HepG2 (cell line): ENCODE measurements around the gene HIPK2. TPM values are rescaled to one million over a fixed set of nuclear protein-coding genes. Genes with fewer than 3 reads are reported as not detected.

Source experiments
- DNMT1 ChIP-seq: sonication (generic); formaldehyde crosslinking; IDR thresholded peaks from 2 replicates; pipeline ENCODE4 v1.5.1; 2020; ENCODE audit warnings: mild to moderate bottlenecking, missing genetic modification reagents
- SAP130 ChIP-seq: IDR thresholded peaks from 2 replicates; pipeline ENCODE4 v1.6.1; 2016; ENCODE audit warnings: low read depth
- THYN1 ChIP-seq: sonication (generic); formaldehyde crosslinking; IDR thresholded peaks from 2 replicates; pipeline ENCODE4 v1.8.1; 2023; ENCODE audit warnings: low read depth, mild to moderate bottlenecking, moderate library complexity, missing genetic modification reagents, borderline replicate concordance
- ZNF441 ChIP-seq: sonication (generic); formaldehyde crosslinking; IDR thresholded peaks from 2 replicates; pipeline ENCODE4 v1.7.0; 2021; ENCODE audit warnings: missing genetic modification reagents, borderline replicate concordance
- ZNF451 ChIP-seq: sonication (generic); formaldehyde crosslinking; IDR thresholded peaks from 2 replicates; pipeline ENCODE4 v1.5.0; 2020; ENCODE audit warnings: mild to moderate bottlenecking, missing genetic modification reagents
- ZNF577 ChIP-seq: sonication (generic); formaldehyde crosslinking; IDR thresholded peaks from 2 replicates; pipeline ENCODE4 v1.4.0; 2020; ENCODE audit warnings: mild to moderate bottlenecking, low read depth, missing genetic modification reagents, borderline replicate concordance
- ZNF652 ChIP-seq: IDR thresholded peaks from 2 replicates; pipeline ENCODE4 v1.6.1; 2016; ENCODE audit warnings: low read depth, borderline replicate concordance
- ZNF775 ChIP-seq: sonication (generic); formaldehyde crosslinking; IDR thresholded peaks from 2 replicates; pipeline ENCODE4 v1.4.0; 2020; ENCODE audit warnings: missing genetic modification reagents, mild to moderate bottlenecking, moderate library complexity, borderline replicate concordance
- ZSCAN22 ChIP-seq: sonication (generic); formaldehyde crosslinking; IDR thresholded peaks from 2 replicates; pipeline ENCODE4 v1.4.0; 2020; ENCODE audit warnings: mild to moderate bottlenecking, missing genetic modification reagents
- polyA plus RNA-seq, 8 experiments: library from polyadenylated mRNA; depleted of rRNA in 3 of 8; stranded (reverse) in 7 of 8; unstranded in 1 of 8; fragments of >200 nt; fragmentation: Illumina TruSeq in 4 of 8; extraction: Trizol in 4 of 8; gene quantifications; 2 replicates each; pipeline versions ENCODE4 v1.2.1 to v1.2.3, GENCODE V29; 2011 to 2016; ENCODE audit warnings: low read depth in 4 of 8, missing spikeins in 1 of 8, mixed read lengths in 1 of 8; ENCODE audit not compliant: insufficient read depth in 1 of 8
- total RNA-seq, 5 experiments: library from RNA; depleted of rRNA; stranded (reverse); fragments of >200 nt; fragmentation: Illumina TruSeq; extraction: Trizol; gene quantifications; 2 replicates each; pipeline ENCODE4 v1.2.3, GENCODE V29; 2016; ENCODE audit warnings: low read depth in 1 of 5
- TF ChIP-seq, protein P1 (sequence below), 2 experiments: fragments of 450-650 bp in 1 of 2; sonication (generic) in 1 of 2; formaldehyde crosslinking in 1 of 2; IDR thresholded peaks; 2 replicates each; pipeline versions ENCODE4 v1.6.1 to v1.8.0; 2016 to 2022; ENCODE audit warnings: antibody characterized with exemption in 1 of 2, mild to moderate bottlenecking in 1 of 2, missing genetic modification reagents in 1 of 2
- TF ChIP-seq, protein P2 (sequence below): sonication (generic); formaldehyde crosslinking; IDR thresholded peaks from 2 replicates; pipeline ENCODE4 v1.4.0; 2020; ENCODE audit warnings: missing genetic modification reagents, borderline replicate concordance
- TF ChIP-seq, protein P3 (sequence below): sonication (generic); formaldehyde crosslinking; IDR thresholded peaks from 2 replicates; pipeline ENCODE4 v1.4.0; 2020; ENCODE audit warnings: missing genetic modification reagents
- TF ChIP-seq, protein P4 (sequence below): IDR thresholded peaks from 2 replicates; pipeline ENCODE4 v1.6.1; 2018; ENCODE audit warnings: missing genetic modification reagents

Gene HIPK2
- total and polyA plus RNA-seq, 2 of the 13 experiments (the other 11 are each of a cell fraction or from before 2014, with no cell fraction given) = 14.4 to 20.2 TPM

DNA sequence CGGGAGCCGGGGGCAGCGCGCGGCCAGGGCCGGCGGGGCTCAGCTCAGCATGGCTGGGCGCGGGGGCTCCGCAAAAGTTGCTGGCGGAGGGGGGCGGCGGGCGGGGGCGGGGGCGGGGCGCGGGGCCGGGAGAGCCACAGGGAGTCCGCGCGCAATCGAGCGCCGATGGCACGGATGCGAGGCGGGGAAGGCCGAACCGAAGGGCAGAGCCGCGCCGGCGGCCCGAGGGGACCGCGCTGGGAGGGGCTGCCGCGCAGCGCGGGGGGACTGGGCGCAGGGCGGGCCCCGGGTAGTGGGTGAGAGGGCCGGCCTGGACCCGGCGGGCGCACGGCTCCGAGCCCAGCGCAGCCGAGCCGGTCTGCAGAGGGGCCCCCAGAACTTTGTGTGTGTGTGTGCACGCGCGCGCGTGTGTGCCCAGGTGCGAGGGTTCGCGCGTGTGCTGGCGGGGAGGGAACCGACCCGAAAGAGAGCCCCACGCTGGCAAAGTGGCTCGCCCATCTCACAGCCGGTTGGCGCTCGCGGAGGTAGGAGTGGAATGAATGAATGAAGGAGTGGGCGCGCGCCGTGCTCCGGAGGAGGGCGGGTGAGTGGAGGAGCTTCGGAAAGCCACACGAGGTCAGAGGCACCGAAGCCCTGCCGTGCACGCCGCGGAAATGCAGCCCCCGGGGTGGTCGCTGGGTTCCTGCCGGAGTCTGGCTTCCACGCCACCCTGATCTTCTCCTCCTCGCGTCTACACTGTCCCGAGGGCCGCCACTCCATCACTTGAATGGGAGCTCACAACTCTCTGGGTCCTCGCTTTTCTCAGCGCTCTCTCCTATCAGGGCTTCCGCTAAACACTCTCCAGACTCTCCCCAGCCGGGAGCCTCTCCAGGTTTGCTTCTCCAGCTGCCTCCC is at the start of gene HIPK2 (continued):
- TF ChIP-seq, protein P1, sequence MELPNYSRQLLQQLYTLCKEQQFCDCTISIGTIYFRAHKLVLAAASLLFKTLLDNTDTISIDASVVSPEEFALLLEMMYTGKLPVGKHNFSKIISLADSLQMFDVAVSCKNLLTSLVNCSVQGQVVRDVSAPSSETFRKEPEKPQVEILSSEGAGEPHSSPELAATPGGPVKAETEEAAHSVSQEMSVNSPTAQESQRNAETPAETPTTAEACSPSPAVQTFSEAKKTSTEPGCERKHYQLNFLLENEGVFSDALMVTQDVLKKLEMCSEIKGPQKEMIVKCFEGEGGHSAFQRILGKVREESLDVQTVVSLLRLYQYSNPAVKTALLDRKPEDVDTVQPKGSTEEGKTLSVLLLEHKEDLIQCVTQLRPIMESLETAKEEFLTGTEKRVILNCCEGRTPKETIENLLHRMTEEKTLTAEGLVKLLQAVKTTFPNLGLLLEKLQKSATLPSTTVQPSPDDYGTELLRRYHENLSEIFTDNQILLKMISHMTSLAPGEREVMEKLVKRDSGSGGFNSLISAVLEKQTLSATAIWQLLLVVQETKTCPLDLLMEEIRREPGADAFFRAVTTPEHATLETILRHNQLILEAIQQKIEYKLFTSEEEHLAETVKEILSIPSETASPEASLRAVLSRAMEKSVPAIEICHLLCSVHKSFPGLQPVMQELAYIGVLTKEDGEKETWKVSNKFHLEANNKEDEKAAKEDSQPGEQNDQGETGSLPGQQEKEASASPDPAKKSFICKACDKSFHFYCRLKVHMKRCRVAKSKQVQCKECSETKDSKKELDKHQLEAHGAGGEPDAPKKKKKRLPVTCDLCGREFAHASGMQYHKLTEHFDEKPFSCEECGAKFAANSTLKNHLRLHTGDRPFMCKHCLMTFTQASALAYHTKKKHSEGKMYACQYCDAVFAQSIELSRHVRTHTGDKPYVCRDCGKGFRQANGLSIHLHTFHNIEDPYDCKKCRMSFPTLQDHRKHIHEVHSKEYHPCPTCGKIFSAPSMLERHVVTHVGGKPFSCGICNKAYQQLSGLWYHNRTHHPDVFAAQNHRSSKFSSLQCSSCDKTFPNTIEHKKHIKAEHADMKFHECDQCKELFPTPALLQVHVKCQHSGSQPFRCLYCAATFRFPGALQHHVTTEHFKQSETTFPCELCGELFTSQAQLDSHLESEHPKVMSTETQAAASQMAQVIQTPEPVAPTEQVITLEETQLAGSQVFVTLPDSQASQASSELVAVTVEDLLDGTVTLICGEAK (IDR thresholded peaks at IDR 0.05) = no peak
- TF ChIP-seq, protein P1 (CRISPR knock-in tag; IDR thresholded peaks at IDR 0.05) = no peak
- TF ChIP-seq, protein P2, sequence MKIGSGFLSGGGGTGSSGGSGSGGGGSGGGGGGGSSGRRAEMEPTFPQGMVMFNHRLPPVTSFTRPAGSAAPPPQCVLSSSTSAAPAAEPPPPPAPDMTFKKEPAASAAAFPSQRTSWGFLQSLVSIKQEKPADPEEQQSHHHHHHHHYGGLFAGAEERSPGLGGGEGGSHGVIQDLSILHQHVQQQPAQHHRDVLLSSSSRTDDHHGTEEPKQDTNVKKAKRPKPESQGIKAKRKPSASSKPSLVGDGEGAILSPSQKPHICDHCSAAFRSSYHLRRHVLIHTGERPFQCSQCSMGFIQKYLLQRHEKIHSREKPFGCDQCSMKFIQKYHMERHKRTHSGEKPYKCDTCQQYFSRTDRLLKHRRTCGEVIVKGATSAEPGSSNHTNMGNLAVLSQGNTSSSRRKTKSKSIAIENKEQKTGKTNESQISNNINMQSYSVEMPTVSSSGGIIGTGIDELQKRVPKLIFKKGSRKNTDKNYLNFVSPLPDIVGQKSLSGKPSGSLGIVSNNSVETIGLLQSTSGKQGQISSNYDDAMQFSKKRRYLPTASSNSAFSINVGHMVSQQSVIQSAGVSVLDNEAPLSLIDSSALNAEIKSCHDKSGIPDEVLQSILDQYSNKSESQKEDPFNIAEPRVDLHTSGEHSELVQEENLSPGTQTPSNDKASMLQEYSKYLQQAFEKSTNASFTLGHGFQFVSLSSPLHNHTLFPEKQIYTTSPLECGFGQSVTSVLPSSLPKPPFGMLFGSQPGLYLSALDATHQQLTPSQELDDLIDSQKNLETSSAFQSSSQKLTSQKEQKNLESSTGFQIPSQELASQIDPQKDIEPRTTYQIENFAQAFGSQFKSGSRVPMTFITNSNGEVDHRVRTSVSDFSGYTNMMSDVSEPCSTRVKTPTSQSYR (CRISPR knock-in tag) = no peak
- no peak for TF ChIP-seq ZNF577 (CRISPR knock-in tag)
- no peak for TF ChIP-seq DNMT1 (CRISPR knock-in tag)
- TF ChIP-seq ZNF451 (CRISPR knock-in tag) = 0 out of 2 replicates have a peak, but pooled peaks have one; percentile 18
- TF ChIP-seq ZSCAN22 (CRISPR knock-in tag) = no peak
- TF ChIP-seq ZNF441 (CRISPR knock-in tag) = no peak
- TF ChIP-seq, protein P3, sequence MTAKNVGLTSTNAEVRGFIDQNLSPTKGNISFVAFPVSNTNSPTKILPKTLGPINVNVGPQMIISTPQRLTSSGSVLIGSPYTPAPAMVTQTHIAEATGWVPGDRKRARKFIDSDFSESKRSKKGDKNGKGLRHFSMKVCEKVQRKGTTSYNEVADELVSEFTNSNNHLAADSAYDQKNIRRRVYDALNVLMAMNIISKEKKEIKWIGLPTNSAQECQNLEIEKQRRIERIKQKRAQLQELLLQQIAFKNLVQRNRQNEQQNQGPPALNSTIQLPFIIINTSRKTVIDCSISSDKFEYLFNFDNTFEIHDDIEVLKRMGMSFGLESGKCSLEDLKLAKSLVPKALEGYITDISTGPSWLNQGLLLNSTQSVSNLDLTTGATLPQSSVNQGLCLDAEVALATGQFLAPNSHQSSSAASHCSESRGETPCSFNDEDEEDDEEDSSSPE (CRISPR knock-in tag) = peak; percentile 48
- no peak for TF ChIP-seq THYN1 (CRISPR knock-in tag)
- TF ChIP-seq ZNF775 = no peak
- no peak for TF ChIP-seq ZNF652 (CRISPR knock-in tag)
- TF ChIP-seq, protein P4, sequence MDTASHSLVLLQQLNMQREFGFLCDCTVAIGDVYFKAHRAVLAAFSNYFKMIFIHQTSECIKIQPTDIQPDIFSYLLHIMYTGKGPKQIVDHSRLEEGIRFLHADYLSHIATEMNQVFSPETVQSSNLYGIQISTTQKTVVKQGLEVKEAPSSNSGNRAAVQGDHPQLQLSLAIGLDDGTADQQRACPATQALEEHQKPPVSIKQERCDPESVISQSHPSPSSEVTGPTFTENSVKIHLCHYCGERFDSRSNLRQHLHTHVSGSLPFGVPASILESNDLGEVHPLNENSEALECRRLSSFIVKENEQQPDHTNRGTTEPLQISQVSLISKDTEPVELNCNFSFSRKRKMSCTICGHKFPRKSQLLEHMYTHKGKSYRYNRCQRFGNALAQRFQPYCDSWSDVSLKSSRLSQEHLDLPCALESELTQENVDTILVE (CRISPR knock-in tag) = no peak
- peak; percentile 38; the same call in 1 of the 2 replicates for TF ChIP-seq SAP130 (CRISPR knock-in tag)
